ENCODE data around the gene RNF38. TPM values are rescaled to one million over a fixed set of nuclear protein-coding genes. Genes with fewer than 3 reads are reported as not detected.

RNF38 gene
- total RNA-seq, 3 donors from 2014 or later (not counting 1 experiment from before 2014, with no cell fraction given), result 70.9 to 90.0 (median 76.5) TPM

DNA sequence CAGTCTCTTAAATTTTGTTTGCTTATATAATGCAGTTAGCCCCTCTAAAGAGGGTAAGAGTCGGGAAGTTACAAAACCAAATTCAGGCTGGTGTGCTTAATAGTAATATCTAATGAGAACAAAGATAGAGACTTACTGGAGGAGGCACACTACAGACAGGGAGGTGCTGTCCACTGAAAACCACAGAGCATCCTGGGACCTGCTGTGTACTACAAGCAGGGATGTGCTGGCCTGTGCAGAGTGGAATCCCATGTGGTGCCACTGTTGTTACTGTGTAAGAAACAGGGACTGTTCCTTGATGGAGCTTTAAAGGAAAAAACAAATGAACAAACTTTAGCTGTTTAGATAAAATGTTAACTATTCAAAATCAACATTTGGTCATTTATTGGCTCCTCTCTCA lies 42.4 kb downstream of the RNF38 start:
- Histone ChIP-seq H3K4me3 (ENCODE audit: low read length) (no peak overlapping the region), H3K27ac (ENCODE audit: low read length) (no peak overlapping the region), H3K9me3 (ENCODE audit: control insufficient read depth, insufficient read depth, low read length) (no peaks in the 10 kb centered on the region), H3K4me1 (ENCODE audit: control insufficient read depth, insufficient read depth, low read length) (no peaks in the 10 kb centered on the region), H3K36me3 (ENCODE audit: control insufficient read depth, insufficient read depth, low read length) (peaks cover 48% of the 10 kb centered on the region), H3K27me3 (ENCODE audit: control insufficient read depth, insufficient read depth, low read length) (no peaks in the 10 kb centered on the region)
- 100% methylated on average over 1 of the region's 1 CpG for WGBS (ENCODE audit: insufficient coverage)
- no peaks in the 10 kb centered on the region for H3K36me3 Mint-ChIP-seq
- peaks cover 4 to 10% of the 10 kb centered on the region in 2 donors for H3K4me1 Mint-ChIP-seq
- TF ChIP-seq, protein P1, sequence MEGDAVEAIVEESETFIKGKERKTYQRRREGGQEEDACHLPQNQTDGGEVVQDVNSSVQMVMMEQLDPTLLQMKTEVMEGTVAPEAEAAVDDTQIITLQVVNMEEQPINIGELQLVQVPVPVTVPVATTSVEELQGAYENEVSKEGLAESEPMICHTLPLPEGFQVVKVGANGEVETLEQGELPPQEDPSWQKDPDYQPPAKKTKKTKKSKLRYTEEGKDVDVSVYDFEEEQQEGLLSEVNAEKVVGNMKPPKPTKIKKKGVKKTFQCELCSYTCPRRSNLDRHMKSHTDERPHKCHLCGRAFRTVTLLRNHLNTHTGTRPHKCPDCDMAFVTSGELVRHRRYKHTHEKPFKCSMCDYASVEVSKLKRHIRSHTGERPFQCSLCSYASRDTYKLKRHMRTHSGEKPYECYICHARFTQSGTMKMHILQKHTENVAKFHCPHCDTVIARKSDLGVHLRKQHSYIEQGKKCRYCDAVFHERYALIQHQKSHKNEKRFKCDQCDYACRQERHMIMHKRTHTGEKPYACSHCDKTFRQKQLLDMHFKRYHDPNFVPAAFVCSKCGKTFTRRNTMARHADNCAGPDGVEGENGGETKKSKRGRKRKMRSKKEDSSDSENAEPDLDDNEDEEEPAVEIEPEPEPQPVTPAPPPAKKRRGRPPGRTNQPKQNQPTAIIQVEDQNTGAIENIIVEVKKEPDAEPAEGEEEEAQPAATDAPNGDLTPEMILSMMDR (IDR thresholded peaks at IDR 0.05), result no peak
- intact Hi-C loops (cut with micrococcal nuclease), result no loop called here
- DNase-seq, result no peak
- no peak for ATAC-seq
- H3K4me3 Mint-ChIP-seq, result no peak overlapping the region
- H3K27me3 Mint-ChIP-seq (ENCODE audit: low read depth in 2 of 2), result no peaks in the 10 kb centered on the region
- H3K27ac Mint-ChIP-seq, result peak overlapping the region; percentile 24 to 57
- no peaks in the 10 kb centered on the region for H3K9me3 Mint-ChIP-seq

DNA sequence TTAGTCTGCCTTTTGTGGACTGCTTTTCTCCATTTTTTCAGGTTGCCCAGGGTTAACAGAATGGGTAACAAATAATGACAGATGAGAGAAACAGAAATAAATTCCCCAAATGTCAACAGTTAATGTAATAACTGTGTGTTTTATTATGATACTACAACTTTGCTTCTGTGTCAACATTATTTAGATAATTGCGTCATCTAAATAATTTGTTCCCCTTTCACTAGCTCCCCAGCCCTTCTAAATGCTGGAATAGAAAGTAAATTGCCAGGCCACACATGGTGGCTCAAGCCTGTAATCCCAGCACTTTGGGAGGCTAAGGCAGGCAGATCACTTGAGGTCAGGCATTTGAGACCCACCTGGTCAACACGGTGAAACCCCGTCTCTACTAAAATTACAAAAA lies 53.5 kb downstream of the RNF38 start:
- Mint-ChIP-seq H3K27ac (no peak overlapping the region), H3K36me3 (peaks cover 32% of the 10 kb centered on the region), H3K27me3 (ENCODE audit: low read depth in 2 of 2) (no peaks in the 10 kb centered on the region), H3K9me3 (no peaks in the 10 kb centered on the region), H3K4me1 (peaks cover 7 to 21% of the 10 kb centered on the region in 2 donors), H3K4me3 (no peak overlapping the region)
- ATAC-seq (no peak), DNase-seq (no peak)
- H3K4me3 ChIP-seq (ENCODE audit: low read length), result no peak overlapping the region
- no peaks in the 10 kb centered on the region for H3K27me3 ChIP-seq (ENCODE audit: control insufficient read depth, insufficient read depth, low read length)
- TF ChIP-seq, protein P1 (IDR thresholded peaks at IDR 0.05), result no peak
- H3K9me3 ChIP-seq (ENCODE audit: control insufficient read depth, insufficient read depth, low read length), result no peaks in the 10 kb centered on the region
- intact Hi-C loops (cut with micrococcal nuclease), result no loop called here
- H3K27ac ChIP-seq (ENCODE audit: low read length), result no peak overlapping the region
- WGBS (ENCODE audit: insufficient coverage), result 100% methylated on average over 3 of the region's 3 CpGs
- peaks cover 73% of the 10 kb centered on the region for H3K36me3 ChIP-seq (ENCODE audit: control insufficient read depth, insufficient read depth, low read length)
- H3K4me1 ChIP-seq (ENCODE audit: control insufficient read depth, insufficient read depth, low read length), result no peaks in the 10 kb centered on the region

DNA sequence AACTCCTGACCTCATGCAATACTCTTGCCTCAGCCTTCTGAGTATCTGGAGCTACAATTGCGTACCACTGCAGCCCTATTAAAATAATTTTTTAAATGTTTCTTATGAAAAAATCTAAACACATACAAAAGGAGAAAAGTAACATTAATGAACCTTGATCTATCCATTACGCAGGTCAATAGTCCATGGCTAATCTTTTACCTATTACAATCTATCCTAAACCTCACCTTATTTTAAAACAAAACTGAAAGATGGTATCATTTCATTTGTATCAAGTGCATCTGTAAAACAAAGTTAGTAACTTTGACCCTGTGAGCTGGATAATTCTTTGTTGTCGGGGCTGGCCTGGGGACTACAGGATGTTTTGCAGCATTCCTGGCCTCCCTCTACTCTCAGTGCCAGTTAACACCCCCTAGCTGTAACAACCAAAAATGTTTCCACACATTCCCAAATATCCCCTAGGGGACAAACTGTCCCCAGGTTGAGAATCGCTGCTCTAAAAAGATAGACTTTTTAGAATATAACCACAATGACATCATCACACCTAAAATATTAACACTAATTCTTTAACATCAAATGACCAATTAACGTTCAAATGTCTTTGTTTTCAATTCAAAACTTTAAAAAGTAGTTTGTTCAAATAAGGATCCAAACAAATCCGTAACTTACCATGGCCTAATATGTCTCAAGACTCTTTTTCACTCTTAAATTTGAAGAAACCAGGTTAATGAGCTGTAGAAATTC lies 54.8 kb downstream of the RNF38 start:
- TF ChIP-seq, protein P1 (IDR thresholded peaks at IDR 0.05), result no peak
- Histone ChIP-seq H3K27me3 (ENCODE audit: control insufficient read depth, insufficient read depth, low read length) (no peaks in the 10 kb centered on the region), H3K36me3 (ENCODE audit: control insufficient read depth, insufficient read depth, low read length) (peaks cover 73% of the 10 kb centered on the region), H3K4me3 (ENCODE audit: low read length) (no peak overlapping the region), H3K27ac (ENCODE audit: low read length) (no peak overlapping the region), H3K9me3 (ENCODE audit: control insufficient read depth, insufficient read depth, low read length) (no peaks in the 10 kb centered on the region), H3K4me1 (ENCODE audit: control insufficient read depth, insufficient read depth, low read length) (no peaks in the 10 kb centered on the region)
- Mint-ChIP-seq H3K9me3 (no peaks in the 10 kb centered on the region), H3K4me3 (no peak overlapping the region), H3K27ac (no peak overlapping the region), H3K36me3 (peaks cover 28% of the 10 kb centered on the region), H3K4me1 (peaks cover 0 to 21% of the 10 kb centered on the region in 2 donors), H3K27me3 (ENCODE audit: low read depth in 2 of 2) (no peaks in the 10 kb centered on the region)
- WGBS (ENCODE audit: insufficient coverage), result 99% methylated on average over 4 of the region's 6 CpGs
- ATAC-seq (no peak), DNase-seq (no peak)
- intact Hi-C loops (cut with micrococcal nuclease), result no loop called here

All from natural killer cell (primary cell).